HG03103 (cell line): ENCODE measurements around the gene RAET1E.
"Not testable (repeated sequence)": the region's sequence is repeated elsewhere in the genome, so short reads cannot be mapped to it uniquely, and the experiment has no call there.

Experiments
- ATAC-seq: cut with Tn5 transposase; IDR thresholded peaks from one replicate; pipeline ENCODE4 v1.9.1; 2021; ENCODE audit warnings: low read depth; ENCODE audit not compliant: unreplicated experiment

RAET1E gene

DNA sequence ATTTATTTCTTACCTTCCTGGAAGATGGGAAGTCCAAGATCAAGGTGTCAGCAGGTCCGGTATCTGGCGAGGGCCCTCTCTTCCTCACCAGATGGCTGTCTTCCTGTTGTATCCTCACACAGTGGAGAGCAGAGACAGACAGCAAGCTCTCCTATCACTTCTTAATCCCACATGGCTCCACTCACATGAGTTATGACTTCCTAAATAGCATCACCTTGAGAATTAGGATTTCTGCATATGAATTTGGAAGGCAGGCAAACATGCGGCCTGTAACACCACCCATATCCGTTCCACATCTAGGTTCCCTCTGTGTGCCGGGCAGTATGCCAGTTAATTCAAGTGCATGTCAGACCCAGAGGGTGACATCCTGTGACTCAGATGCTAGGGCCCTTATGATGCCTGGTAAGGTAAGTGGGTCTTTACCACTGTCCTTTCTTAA is 2.1 kb downstream of the RAET1E start:
- no peak for ATAC-seq

DNA sequence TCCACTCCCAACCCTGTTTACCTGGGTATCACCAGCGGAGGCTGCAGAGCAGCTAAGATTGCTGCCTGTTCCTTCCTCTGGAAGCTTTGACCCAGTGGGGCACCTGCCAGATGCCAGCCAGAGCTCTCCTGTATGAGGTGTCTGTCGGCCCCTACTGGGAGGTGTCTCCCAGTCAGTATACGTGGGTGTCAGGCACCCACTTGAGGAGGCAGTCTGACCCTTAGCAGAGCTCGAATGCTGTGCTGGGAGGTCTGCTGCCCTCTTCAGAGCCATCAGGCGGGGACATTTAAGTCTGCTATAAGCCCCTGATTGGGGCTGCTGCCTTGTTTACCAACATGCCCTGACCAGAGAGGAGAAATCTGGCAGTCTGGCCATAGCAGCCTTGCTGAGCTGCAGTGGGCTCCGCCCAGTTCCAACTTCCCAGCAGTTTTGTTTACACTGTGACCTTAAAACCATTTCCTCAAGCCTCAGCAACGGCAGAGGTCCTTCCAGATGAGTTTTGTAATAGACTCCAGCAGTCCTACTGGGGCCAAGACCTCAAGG is 2.8 kb downstream of the RAET1E start:
- ATAC-seq: no peak

DNA sequence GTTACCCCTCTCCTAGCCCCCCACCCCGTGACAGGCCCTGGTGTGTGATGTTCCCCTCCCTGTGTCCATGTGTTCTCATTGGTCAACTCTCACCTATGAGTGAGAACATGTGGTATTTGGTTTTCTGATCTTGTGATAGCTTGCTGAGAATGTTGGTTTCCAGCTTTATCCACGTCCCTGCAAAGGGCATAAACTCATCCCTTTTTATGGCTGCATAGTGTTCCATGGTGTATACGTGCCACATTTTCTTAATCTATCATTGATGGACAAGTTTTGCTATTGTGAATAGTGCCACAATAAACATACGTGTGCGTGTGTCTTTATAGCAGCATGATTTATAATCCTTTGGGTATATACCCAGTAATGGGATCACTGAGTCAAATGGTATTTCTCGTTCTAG is 6.0 kb downstream of the RAET1E start:
- ATAC-seq: not testable (repeated sequence)

DNA sequence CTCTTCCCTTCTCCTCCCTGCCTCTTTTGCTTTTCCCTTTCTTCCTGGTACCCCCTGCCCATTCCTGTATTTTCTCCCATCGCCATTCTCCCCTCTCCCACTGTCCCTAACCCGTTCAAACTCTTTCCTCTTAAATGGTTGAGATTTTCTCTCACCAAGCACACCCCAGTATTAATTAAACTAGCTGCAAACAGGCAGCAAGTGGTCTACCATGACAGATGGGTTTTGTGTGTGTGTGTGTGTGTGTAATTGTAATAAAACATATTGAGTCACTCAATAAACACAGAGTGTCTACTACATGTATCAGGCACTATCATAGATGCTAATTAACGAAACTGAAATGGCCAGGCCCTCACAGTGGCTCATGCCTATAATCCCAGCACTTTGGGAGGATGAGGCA is 6.7 kb downstream of the RAET1E start:
- ATAC-seq: no peak

DNA sequence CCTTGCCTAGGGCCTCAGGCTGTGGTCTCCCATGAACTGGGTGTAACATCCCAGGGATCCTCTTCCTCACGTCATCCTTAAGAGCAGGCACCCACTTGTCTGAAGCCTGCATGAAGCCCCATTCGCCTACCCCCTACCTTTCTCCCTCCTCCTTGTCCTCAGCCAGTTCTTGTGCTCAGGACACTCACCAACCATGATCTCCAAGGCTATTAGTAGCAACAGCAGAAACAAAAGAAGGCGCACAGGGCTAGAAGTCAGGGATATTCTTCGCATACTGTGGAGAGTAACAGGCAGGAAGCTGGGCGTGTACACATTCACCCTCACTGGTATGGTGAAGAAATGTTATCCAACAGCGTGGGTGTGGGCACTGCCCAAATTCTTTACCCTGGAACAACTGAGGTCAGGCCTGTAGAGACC is 7.3 kb downstream of the RAET1E start:
- ATAC-seq: no peak

DNA sequence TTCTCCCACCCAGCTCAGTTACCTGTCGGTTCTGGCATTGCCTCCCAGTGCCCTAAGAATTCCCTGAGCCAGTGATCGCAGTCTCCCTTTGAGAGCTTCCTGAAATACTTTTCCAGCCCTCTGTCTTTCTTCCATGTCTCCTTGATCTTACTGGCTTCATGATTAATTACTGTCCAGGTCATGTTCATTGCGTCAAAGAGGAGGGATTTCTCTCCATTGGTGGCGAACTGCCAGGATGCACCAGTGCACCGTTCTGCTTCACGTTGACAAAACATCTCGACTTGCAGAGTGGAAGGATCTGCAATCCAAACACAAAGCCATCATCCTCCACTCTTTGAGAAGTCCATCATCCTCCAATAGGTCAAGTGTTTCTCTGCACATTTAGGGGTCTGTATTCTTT is 8.6 kb downstream of the RAET1E start:
- ATAC-seq: no peak

DNA sequence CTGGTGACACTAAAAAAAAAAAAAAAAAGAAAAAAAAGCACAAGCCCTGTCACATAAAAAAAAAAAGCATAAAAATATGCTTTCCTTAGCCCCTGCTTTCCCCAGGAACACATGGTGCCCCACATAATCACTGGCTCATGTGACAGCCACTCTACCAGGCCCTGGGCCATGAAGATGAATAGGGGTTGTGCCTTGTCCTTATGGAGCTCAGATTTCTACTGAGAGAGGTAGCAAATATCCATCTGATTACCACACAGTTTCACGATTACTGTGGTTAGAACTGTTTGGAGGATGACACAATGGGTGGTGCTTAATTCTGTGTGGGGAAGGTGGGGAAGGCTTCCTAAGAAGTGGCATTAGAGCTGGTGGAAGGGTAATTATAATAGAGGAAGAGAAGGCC is 9.3 kb downstream of the RAET1E start:
- ATAC-seq: no peak

DNA sequence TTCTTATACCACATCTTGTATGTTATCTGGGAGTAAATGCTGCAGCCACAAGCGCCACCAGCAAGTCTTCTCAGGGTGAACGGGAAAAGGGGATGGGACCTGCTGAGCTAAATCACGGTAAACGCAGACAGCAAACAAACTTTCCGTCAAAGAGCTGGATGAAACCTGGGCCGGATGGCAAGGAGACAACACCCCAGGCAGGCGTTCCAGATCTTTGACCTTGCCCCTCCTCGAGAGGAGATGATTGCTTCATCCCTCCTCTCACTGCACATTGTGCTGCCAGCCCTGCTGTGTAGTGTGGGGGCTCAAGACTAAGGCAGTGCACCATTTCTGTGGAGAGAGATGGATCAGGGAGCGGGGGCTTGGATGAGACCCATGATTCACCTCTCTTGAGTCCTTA is 9.8 kb downstream of the RAET1E start:
- ATAC-seq: no peak

DNA sequence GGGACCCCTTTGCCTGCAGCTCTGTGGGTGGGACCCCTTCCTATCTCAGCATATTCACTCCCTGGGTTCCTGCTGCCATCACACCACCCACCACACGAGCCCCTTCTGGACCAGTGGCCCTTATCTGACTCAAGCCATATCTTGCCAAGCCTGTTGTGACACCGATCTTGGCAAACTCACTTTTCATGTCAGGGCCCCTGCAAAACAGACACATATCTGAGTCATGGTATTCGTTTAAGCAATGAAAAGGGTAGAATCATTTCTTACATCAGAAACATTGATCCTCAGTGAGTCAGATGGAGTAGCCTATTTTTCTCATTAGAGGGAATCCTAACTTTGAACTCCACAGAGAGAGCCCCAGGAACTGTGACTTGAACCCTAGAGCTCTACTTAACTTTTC is 10.6 kb downstream of the RAET1E start:
- ATAC-seq: no peak

DNA sequence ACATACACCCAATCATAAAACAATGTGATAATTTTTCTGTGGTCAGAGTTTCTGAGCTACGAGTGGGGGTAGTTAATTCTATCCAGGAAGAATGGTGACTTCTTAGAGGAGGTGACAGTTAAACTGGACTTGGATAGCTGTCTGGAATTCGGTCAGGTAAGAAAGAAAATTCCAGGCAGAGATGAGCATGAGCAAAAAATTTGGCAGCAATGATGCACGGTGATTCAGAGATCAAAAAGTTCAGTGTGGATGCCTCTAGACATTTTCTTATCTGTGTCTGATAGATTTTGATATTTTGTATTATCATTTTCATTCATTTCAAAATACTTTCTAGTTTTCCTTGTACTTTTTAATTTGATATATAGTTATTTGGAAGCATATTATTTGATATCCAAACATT is 12.0 kb downstream of the RAET1E start:
- no peak for ATAC-seq

DNA sequence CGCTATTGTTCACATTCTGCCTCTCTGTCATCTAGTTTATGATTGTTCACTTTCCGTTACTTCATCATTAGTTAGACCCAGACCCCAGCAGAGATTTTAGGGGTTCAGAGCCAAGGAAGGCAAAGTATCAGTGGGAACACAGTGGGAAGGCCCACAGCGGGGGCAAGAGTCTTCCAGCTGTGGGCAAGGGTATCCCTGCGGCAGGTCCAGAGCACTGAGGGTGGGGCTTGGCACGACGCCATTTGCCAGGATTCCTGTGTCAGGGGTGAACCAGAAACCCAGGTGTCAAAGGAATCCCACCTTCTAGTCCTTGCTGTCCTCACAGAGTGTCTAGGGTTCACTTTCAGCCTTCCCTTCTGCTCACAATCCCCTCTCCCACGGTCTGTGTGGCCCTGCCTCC is 13.3 kb downstream of the RAET1E start:
- no peak for ATAC-seq

DNA sequence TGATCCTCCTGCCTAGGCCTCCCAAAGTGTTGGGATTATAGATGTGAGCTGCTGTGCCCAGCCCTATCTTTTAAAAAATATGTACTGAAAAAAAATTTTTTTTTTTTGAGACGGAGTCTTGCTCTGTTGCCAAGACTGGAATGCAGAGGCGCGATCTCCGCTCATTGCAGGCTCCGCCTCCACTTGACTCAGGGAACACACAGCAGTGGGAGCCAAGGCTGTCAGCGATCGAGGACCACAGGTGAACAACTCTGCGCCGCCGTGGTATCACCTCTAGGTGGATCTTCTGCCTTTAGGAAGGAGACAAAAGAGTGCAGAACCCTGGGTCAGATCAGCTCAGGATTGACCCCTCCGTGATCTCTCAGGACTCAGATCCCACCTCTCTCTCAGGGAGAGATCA is 13.7 kb downstream of the RAET1E start:
- no peak for ATAC-seq

DNA sequence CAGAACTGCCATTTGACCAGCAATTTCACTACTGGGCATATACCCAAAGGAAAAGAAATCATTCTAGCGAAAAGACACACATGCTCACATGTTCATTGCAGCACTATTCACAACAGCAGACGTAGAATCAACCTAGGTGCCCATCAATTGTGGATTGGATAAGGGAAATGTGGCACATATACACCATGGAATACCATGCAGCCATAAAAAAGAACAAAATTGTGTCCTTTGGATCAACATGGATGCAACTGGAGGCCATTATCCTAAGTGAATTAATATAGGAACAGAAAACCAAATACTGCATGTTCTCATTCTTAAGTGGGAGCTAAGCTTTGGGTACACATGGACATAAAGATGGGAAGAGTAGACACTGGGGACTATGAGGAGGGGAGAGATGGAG is 16.1 kb downstream of the RAET1E start:
- ATAC-seq: no peak

DNA sequence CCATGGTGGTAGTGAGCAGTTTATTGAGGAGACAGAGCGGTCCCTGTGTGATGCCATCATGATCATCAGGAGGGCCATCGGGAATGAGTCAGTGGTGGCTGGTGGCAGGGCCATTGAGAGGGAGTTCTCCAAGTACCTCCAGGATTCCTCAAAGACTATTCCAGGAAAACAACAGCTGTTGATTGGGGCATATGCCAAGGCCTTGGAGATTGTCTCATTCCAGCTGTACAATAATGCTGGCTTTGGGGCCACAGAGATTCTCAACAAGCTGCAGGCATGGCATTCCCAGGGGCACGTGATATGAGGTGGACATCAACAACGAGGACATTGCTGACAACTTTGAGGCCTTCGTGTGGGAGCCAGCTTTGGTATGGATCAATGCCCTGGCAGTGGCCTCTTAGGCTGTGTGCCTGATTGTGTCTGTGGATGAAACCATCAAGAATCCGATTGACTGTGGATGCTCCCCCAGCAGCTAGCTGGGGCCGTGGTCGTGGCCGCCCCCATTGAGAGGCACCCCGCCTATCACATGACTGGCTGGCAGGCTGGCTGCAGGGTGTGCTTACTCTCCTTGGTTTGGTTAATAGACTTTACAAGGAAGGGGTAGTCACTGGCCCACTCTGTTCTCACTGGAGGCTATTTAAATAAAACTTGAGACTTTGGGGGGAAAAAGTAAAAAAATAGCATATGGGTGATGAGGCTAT is 16.7 kb downstream of the RAET1E start:
- ATAC-seq: no peak

DNA sequence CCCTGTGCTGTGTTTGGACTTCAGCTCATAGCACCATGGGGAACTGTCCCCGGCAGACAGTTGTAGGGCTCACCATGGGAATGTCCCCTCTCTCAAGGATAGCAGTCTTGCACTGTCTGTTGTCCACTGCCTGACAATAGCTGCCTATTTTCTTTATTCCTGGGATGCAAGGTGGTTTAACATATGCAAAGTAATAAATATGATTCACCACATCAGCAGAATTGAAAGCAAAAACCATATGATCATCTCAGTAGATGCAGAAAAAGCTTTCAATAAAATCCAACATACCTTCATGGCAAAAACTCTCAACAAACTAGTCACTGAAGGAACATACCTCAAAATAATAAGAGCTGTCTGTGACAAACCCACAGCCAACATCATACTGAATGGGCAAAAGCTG is 20.3 kb downstream of the RAET1E start:
- no peak for ATAC-seq

DNA sequence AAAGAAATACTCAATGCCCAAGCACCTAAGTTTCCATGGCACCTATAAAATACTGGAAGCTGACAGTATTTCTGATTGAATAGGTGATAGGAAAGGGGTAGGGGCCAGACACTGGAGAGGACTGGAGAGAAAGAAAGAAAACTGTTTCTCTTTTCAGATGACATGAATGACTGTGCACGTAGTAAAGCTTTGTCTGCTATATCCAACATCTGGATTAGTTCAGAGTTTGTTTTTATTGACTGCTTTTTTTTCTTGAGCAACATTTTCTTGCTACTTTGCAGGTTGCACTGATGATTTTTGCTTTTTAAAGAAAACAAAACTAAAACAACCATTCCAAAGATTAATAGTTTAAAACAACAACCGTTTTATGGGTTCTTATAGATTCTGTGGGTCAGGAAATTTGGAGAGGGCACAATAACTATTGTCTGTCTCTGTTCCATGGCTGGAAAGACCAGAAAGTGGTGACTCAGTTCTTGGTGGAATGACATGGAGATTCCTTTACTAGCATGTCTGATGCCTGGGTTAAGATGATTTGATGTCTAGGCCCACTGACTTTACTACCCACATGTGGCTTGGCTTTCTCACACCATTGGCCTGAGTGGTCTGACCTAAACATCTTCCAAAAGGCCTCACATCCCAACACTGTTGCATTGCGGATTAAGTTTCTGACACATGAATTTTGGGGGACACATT is 21.5 kb downstream of the RAET1E start:
- no peak for ATAC-seq

DNA sequence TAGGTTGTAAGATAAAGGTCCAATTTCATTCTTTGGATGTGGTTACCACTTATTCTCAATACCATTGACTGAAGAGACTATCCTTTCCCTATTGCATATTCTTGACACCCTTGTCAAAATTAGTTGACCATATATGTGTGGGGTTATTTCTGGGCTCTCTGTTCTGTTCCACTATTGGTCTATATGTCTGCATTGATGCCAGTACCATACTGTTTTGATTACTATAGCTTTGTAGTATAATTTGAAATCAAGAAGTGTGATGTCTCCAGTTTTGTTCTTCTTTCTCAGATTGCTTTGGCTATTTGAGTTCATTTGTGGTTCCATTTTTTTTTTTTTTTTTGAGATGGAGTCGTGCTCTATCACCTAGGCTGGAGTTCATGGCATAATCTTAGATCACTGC is 25.7 kb downstream of the RAET1E start:
- no peak for ATAC-seq

DNA sequence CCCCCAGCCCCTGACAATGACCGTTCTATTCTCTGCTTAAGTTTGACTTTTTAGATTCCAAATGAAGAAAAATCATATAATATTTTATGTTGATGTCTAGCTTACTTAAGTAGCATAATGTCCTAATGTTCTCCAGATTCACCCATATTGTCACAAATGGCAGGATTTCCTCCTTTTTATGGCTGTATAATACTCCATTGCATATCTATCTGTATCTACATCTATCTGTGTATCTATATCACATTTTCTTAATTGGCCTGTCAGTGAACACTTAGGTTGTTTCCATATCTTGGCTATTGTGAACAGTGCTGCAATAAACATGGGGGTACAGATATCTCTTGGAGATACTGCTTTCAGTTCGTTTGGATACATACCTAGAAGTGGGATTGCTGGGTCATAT is 26.7 kb downstream of the RAET1E start:
- no peak for ATAC-seq

DNA sequence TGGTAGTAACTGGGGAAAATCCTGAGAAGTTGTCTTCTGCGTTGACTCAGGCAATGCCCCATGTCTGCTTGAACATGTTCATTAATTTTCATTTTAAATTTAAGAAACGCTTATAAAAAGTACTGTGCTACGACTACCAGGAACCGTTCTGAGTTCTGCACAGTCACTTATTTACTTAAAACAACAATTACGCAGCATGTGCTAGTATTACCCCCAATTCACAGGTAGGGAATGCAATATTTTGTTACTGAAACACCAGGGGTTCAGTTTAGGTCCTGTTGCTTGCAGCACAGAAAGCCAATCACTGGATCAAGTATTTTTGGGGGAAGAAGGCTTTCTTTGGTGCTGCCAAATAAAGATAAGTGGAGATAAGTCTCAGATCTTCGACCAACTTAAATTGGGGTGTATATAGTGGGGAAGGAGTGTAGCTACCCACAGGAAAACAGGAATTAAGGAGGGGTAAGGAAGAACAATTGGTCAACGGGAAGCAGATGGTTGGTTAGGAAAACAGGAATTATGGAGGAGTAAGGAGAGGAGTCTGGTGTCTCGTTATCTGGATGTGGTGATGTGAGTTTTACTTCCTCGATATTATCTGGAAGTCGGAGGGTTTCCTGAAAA is 28.5 kb downstream of the RAET1E start:
- ATAC-seq: no peak

DNA sequence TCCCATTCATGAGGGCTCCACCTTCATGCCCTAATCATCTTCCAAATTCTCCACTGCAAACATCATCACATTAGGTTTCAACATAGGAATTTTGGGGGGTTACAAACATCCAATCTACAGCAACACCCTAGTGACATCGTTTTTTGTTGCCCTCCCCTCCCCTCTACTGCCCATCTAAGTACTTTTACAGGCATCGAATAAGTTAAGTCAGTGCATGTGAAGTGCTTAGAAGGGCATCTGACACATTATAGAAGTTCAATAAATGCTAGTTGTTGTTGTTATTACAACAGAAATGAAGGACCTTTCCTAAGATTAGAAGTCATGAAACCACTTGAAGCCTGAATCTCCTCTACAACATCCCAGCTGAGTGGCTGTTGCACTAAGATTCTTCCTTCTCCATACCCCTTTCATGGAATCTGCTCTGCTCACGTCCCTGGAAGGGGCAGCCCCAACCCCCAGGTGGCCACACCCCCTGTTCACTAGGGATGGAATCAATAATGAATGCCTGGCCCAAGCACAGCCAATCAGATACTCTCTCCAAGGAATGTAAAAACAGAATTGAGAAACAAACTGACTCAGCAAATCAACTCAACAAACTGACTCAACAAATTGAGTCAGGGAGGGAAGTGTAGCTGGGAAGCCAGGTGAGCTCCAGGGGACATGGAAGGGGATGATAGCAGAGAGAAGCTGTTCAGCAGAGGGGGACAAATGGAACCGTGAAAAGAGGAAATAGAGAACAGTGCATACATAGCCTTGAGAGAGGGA is 29.9 kb downstream of the RAET1E start:
- no peak for ATAC-seq
